GM12873 (cell line): ENCODE measurements around the gene MRPS22.

Experiments
- TF ChIP-seq, protein P1 (sequence below): IDR thresholded peaks from 2 replicates; pipeline ENCODE4 v1.5.1; 2012; ENCODE audit warnings: low read depth, mild to moderate bottlenecking, moderate library complexity, low read length, control low read depth; ENCODE audit not compliant: insufficient read depth; ENCODE audit errors: missing control alignments

The MRPS22 gene

DNA sequence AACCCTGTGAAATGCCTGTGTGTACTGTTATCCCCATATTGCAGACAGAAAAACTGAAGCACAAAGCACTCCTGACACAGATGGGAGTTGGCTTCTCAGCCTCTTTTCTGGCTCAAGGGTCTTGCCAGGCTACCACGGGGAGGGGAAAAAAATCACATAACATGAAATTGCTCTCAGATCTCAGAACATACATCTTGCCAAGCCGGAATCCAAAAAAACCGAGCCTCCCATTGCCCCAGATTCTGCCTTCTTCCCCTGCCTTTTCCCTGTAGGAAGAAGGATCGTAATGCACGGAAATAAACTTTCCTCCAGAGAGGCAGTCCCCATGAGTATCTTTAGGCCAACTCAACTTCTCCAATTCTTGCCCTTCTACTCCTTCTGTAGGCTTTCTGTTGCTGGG is 16.6 kb upstream of the MRPS22 start:
- TF ChIP-seq, protein P1, sequence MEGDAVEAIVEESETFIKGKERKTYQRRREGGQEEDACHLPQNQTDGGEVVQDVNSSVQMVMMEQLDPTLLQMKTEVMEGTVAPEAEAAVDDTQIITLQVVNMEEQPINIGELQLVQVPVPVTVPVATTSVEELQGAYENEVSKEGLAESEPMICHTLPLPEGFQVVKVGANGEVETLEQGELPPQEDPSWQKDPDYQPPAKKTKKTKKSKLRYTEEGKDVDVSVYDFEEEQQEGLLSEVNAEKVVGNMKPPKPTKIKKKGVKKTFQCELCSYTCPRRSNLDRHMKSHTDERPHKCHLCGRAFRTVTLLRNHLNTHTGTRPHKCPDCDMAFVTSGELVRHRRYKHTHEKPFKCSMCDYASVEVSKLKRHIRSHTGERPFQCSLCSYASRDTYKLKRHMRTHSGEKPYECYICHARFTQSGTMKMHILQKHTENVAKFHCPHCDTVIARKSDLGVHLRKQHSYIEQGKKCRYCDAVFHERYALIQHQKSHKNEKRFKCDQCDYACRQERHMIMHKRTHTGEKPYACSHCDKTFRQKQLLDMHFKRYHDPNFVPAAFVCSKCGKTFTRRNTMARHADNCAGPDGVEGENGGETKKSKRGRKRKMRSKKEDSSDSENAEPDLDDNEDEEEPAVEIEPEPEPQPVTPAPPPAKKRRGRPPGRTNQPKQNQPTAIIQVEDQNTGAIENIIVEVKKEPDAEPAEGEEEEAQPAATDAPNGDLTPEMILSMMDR: no peak

DNA sequence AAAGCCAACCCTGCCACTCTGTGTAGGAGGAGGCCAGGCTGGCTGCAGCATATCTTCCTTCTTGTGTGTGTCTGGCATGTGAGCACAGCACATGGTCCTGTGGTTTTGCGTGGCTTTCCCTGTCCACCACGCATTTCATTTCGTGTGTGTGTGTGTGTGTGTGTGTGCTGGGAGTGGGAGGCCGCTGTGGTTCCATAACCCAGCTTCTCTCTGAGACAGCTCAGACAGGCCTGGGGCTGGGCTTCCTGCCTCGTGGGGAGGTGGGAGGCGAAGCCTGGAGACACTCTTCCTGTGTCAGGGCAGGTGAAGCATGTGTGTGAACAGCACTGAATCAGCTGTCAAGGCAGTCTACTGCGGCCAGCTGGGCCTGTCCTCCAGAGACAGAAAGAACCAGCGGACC is 16.0 kb upstream of the MRPS22 start:
- TF ChIP-seq, protein P1: no peak

DNA sequence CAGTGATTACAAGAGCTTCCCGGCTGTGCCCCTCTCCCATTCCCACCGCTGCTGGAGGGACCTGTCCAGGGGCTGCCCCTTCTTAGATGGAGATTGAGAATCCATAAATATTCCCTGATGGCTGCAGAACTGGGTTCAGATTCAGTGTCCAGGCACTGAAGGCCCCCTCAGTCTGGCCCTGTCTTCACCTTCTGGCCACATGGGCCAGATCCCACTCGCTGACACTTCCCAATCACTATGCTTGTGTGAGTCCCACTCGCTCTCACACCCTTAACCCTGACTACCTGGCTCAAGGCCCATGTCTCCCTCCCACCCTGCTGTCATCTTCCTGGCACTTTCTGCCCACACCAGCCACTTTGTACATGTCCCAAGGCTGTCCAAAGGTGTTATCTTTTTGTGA is 15.5 kb upstream of the MRPS22 start:
- TF ChIP-seq, protein P1: no peak

GRCh38 chr3:139329364-139329850 is 14.4 kb upstream of the MRPS22 start:
- TF ChIP-seq, protein P1: peak; percentile 98

GRCh38 chr3:139332092-139332491 is 11.7 kb upstream of the MRPS22 start:
- TF ChIP-seq, protein P1: no peak

DNA sequence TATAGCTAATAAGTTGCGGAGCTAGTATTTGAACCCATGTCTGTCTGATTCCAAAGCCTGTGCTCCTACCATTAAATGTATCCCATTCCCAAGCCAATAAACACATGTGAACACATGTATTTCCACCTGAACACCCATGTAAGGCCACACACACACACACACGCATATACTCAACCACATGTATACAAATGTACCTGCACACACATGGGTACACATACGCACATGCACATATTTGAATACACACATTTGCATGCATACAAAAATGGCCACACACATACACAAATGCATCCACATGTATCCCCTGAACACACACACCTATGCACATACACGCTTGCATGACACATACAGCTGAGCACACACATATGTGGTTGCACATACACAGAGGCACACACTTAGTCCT is 5.4 kb upstream of the MRPS22 start:
- TF ChIP-seq, protein P1: no peak

- TF ChIP-seq, protein P1: no peak
Measured at GRCh38 chr3:139339219-139339906, 4.5 kb upstream of the MRPS22 start.

DNA sequence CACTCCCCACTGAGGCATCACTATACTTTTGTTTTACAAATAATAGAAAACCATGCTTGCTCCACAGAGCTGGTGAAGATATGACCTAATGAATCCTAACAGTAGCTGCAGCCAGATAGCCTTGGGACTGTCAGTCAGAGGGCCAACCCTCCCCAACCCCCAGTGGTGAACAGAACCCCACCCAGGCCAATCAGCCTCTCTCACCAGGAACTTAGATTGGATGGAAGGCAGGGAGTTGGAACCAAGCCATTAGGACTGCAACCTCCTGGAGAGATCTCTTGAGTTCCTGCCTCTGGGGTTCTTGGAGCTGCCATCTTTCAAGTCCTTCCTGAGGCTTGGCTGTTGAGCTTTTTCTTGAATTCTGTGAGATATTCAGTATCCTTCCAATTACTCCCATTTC is 3.0 kb upstream of the MRPS22 start:
- TF ChIP-seq, protein P1: no peak
